ENCODE results near the gene PRMT9. TPM values are rescaled to one million over a fixed set of nuclear protein-coding genes. Genes with fewer than 3 reads are reported as not detected.

The PRMT9 gene
- polyA plus RNA-seq, 3 donors = 23.1 to 30.3 (median 28.8) TPM

DNA sequence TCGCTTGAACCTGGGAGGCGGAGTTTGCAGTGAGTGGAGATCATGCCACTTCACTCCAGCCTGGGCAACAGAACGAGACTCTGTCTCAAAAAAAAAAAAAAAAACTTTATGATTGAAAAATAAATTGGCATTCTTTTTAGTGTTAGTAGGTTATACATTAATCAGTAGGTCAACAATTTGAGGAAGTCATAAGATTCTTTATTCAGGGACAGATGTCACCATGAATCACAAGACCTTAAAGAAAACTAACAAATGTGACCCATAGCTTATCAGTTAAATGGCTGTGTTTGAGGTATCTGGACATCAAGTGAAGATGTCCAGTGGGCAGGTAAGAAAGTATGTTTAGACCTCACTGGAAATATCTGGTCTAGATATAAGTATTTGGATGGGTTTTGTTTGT, 9.3 kb upstream of the PRMT9 start:
- no peak for DNase-seq (ENCODE audit: extremely low read depth in 1 of 11, low read depth in 9 of 11, low spot score in 4 of 11)

DNA sequence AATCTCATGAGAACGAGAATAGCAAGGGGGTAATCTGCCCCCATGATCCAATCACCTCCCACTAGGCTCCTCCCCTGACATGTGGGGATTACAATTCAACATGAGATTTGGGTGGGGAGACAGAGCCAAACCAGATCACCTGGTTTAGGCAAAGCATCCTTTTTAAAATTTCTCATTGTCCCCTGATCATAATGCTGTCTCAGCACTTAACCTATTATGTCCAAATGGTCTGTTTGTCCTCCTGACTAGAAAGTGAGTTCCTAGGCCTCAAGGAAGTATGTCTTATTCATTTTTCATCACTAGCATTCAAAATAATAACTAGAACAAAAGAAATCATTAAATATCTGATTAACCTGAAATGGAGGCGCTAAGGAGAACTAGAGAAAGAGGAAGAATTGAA, 7.9 kb upstream of the PRMT9 start:
- DNase-seq (ENCODE audit: extremely low read depth in 1 of 11, low read depth in 9 of 11, low spot score in 4 of 11) = no peak

- no peak for DNase-seq (ENCODE audit: extremely low read depth in 1 of 11, low read depth in 9 of 11, low spot score in 4 of 11)
These were observed 5.1 kb upstream of the PRMT9 start for GRCh38 chr4:147689067-147689466.

GRCh38 chr4:147683188-147683591, 773 bp downstream of the PRMT9 start:
- DNase-seq (ENCODE audit: extremely low read depth in 1 of 11, low read depth in 9 of 11, low spot score in 4 of 11) = peak in 4 of 11 donors; percentile 12 to 22 (median 17)

- DNase-seq (ENCODE audit: extremely low read depth in 1 of 11, low read depth in 9 of 11, low spot score in 4 of 11) = no peak
These were observed 1.2 kb downstream of the PRMT9 start for GRCh38 chr4:147682755-147683154.

DNA sequence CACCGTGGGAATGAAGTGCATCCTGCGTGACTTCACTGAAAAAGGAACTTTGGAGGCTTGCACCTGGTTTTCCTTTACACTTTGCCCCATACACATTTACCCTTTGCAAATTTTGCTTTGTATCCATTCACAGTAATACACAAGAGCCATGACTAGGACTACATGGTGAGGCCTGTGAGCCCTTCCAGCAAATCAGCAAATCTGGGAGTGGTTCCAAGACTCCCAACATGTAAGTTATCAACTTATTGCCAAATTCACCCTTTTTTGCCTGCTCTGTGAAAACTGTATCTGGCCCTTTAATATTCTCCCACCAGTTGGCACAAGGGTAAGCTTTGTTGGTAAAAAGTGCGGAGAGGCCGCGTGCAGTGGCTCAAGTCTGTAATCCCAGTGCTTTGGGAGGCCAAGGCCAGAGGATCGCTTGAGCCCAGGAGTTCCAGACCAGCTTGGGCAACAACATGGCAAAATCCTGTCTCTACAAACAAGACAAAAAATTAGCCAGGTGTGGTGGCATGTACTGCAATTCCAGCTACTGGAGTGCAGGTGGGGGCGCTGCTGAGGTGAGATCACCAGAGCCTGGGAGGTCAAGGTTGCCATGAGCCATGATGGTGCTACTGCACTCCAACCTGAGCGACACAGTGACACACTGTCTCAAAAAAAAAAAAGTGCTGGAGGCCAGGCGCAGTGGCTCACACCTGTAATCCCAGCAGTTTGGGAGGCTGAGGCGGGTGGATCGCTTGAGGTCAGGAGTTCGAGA, 5.0 kb downstream of the PRMT9 start:
- no peak for DNase-seq (ENCODE audit: extremely low read depth in 1 of 11, low read depth in 9 of 11, low spot score in 4 of 11)

DNA sequence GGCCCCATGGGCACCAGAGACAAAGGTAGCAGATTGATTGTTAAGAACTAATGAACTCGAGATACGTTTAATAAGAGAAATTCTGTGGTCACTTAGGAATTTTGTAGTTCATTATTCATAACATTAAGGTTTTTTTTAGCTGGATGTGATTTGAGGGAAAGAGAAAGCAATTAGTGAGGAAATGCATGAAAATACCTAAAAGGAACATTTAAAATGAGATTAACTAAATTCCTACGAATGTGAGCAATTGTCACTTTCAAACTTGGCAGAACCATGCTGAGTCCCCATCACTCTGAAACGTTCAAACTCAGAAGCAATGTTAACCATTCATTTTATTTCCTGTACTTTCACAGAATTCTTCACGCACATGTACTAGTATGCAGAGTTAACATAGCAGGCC, 5.9 kb downstream of the PRMT9 start:
- no peak for DNase-seq (ENCODE audit: extremely low read depth in 1 of 11, low read depth in 9 of 11, low spot score in 4 of 11)

DNA sequence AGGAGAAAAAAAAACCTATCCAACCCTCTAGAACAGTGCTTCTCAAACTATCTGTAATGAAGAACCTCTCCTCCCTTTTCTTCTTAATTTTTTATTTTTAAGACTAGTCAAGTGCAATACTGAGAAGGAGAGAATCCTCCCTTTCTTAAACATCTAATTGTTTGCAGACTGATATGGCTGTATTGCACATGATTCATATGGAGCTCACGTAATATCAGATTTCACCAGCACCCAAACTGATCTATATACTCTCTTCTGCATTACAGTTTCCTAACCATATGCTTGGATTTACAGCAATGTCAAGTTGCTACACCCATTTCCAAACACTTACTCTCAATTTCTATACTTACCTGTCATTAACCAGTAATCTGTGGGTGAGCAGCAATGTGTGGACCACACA, 9.5 kb downstream of the PRMT9 start:
- DNase-seq (ENCODE audit: extremely low read depth in 1 of 11, low read depth in 9 of 11, low spot score in 4 of 11) = no peak

- no peak for DNase-seq (ENCODE audit: extremely low read depth in 1 of 11, low read depth in 9 of 11, low spot score in 4 of 11)
These were observed 9.9 kb downstream of the PRMT9 start for GRCh38 chr4:147674073-147674472.

DNA sequence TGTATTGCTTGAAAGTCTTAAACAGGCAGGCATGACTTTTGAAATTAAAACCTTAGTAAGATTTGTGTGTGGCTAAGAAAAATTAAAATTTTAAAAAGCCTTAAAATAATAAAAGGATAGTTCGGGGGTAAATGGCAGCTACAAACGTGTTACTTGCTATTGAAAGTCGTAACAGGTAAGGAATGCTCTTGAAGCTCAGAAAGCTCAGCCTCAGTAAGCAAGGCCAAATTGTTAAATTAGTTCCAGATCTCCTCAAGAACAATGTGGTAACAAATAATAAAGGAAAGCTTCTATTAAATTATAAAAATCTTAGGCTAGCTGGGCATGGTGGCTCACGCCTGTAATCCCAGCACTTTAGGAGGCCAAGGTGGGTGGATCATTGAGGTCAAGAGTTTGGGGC, 25.5 kb downstream of the PRMT9 start:
- no peak for DNase-seq (ENCODE audit: extremely low read depth in 1 of 11, low read depth in 9 of 11, low spot score in 4 of 11)

DNA sequence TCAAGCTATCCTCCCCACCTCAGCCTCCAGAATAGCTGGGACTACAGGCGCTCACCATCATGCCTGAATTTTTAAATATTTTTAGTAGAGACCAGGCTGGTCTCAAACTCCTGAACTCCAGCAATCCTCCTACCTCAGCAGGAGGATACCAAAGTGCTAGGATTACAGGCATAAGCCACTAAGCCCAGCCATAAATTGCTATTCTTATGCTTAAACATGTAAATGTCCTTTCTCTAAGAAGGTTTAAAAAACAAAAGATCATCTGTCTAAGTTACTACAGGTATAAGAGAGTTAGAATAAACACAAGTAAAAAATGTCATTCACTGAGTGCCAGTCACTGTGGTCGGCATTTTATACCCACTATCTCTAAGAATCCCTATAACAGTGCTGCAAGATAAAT, 28.3 kb downstream of the PRMT9 start:
- no peak for DNase-seq (ENCODE audit: extremely low read depth in 1 of 11, low read depth in 9 of 11, low spot score in 4 of 11)

DNA sequence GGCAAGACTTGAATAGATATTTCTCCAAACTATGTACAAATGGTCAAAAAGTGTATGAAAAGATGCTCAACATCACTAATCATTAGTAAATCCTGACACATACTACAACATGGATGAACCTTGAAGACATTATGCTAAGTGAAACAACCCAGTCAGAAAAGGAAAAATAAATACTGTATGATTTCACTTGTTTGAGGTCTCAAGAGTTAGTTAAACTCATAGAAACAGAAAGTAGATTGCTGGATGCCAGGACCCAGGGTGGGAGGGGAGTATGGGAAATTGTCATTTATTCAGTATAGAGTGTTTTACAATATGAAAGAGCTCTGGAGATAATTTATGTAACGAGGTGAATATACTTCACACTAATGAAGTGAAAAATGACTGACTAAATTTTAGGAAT, 32.4 kb downstream of the PRMT9 start:
- no peak for DNase-seq (ENCODE audit: extremely low read depth in 1 of 11, low read depth in 9 of 11, low spot score in 4 of 11)

DNA sequence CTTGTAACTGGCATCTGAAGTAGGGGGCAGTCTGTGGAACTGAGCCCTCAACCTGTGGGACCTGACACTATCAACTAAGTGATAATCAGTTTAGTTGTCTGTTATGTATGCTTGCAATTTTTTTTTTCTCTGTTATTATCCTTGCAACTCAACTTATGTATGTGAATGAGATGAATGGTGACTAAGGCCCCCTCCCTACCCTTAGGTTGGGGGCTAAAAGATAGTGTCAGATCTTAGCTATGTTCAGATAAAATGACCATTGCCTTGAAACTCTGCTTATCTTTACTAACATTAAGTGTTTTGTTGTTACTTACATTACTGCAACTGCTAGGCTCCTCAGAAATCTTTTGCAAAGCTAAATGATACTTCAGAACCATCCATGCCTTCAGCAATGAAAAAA, 35.3 kb downstream of the PRMT9 start:
- DNase-seq (ENCODE audit: extremely low read depth in 1 of 11, low read depth in 9 of 11, low spot score in 4 of 11) = no peak

- no peak for DNase-seq (ENCODE audit: extremely low read depth in 1 of 11, low read depth in 9 of 11, low spot score in 4 of 11)
These were observed 38.9 kb downstream of the PRMT9 start for GRCh38 chr4:147645099-147645498.

GRCh38 chr4:147644471-147644870, 39.5 kb downstream of the PRMT9 start:
- no peak for DNase-seq (ENCODE audit: extremely low read depth in 1 of 11, low read depth in 9 of 11, low spot score in 4 of 11)

GRCh38 chr4:147643616-147644015, 40.3 kb downstream of the PRMT9 start:
- DNase-seq (ENCODE audit: extremely low read depth in 1 of 11, low read depth in 9 of 11, low spot score in 4 of 11) = no peak

- no peak for DNase-seq (ENCODE audit: extremely low read depth in 1 of 11, low read depth in 9 of 11, low spot score in 4 of 11)
These were observed 43.6 kb downstream of the PRMT9 start for GRCh38 chr4:147640331-147640730.

DNA sequence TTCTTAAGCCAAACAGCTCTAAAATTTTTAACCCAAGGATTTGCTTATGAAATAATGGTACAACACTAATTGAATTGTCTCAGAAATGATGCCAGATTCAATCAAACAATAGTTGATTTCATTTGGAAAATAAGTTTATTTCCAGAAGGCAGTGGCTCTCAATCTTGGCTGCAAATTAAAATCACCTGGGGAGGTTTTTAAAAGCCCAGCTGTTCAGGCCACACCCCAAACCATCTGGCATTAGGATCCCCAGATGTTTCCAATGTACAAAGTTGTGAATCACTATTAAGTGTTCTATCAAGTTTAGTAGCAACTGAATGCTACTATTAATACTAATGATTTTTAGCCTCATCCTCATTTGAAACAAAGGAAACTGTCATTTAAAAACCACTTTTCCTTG, 44.6 kb downstream of the PRMT9 start:
- no peak for DNase-seq (ENCODE audit: extremely low read depth in 1 of 11, low read depth in 9 of 11, low spot score in 4 of 11)

DNA sequence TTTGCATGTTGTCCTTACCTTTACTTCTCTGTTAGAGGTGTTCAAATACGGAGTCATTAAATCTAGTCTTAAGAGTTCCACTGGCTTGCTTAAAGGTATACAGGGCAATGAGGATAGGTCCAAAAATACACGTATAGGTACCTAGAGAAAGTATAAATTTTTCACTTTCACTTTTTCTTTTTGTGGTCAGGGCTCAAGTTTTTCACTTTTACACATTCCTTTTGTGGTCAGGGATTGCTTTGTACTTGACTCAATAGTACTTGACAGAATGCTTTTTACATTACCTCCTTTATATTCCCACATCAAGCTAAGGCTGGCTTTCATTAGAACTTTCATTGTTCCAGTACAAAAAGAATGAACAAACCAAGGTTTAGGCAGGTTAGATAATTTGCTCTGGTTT, 45.0 kb downstream of the PRMT9 start:
- no peak for DNase-seq (ENCODE audit: extremely low read depth in 1 of 11, low read depth in 9 of 11, low spot score in 4 of 11)

DNA sequence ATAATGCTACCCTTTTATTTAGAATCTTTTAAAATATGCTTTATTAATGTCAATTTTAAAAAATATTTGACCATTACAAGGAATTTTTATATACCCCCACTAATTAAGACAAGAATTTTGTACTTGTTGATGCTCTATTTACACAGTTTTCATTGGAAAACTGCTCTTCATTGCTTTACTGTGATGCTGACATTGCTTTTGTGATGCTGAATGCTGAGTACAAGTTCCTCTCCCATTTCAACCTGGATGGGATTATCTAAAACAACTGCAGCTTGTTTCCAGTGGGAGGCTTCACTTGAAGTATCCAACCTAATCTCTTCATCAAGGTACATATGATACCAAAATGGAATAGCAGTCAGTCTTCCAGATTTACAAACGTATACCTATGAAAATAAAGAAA, 45.6 kb downstream of the PRMT9 start:
- no peak for DNase-seq (ENCODE audit: extremely low read depth in 1 of 11, low read depth in 9 of 11, low spot score in 4 of 11)

GRCh38 chr4:147635348-147635747, 48.6 kb downstream of the PRMT9 start:
- no peak for DNase-seq (ENCODE audit: extremely low read depth in 1 of 11, low read depth in 9 of 11, low spot score in 4 of 11)
